NT2/D1 (cell line): Measurements from ENCODE around the gene SLC10A4.

Experiments
- DNase-seq: peaks from one replicate; pipeline ENCODE4 v3.0.0-alpha.2; 2011; ENCODE audit warnings: low read depth, low spot score
- H3K27me3 ChIP-seq: 2 replicates; pipeline ENCODE4 v1.6.0; 2011; ENCODE audit warnings: mild to moderate bottlenecking; ENCODE audit not compliant: insufficient read length, insufficient read depth
- H3K36me3 ChIP-seq: 2 replicates; pipeline ENCODE4 v1.6.1; 2011; ENCODE audit warnings: mild to moderate bottlenecking, low read length, mixed read lengths; ENCODE audit not compliant: insufficient read depth, insufficient read length
- H3K4me1 ChIP-seq: 2 replicates; pipeline ENCODE4 v1.5.1; 2011; ENCODE audit not compliant: insufficient read depth, insufficient read length
- H3K4me3 ChIP-seq: 2 replicates; pipeline ENCODE4 v1.5.1; 2011; ENCODE audit warnings: low read depth; ENCODE audit not compliant: insufficient read length
- H3K9ac ChIP-seq: 2 replicates; pipeline ENCODE4 v1.6.0; 2011; ENCODE audit warnings: low read depth; ENCODE audit not compliant: insufficient read length
- H3K9me3 ChIP-seq: 2 replicates; pipeline ENCODE4 v1.5.1; 2011; ENCODE audit warnings: mild to moderate bottlenecking, low read length; ENCODE audit not compliant: insufficient read depth
- SUZ12 ChIP-seq: IDR thresholded peaks from 2 replicates; pipeline ENCODE4 v1.6.1; 2011; ENCODE audit not compliant: insufficient read length, insufficient read depth; ENCODE audit errors: extremely low read depth
- YY1 ChIP-seq: IDR thresholded peaks from 2 replicates; pipeline ENCODE4 v1.6.1; 2011; ENCODE audit not compliant: insufficient read length, insufficient read depth
- ZNF274 ChIP-seq: IDR thresholded peaks from 2 replicates; pipeline ENCODE4 v1.6.1; 2011; ENCODE audit warnings: mild to moderate bottlenecking, low read depth, low read length

Gene SLC10A4

GRCh38 chr4:48454591-48454990 is 28.6 kb upstream of the SLC10A4 start:
- Histone ChIP-seq H3K4me1 (no peaks in the 10 kb centered on the region), H3K36me3 (no peaks in the 10 kb centered on the region), H3K4me3 (no peak overlapping the region), H3K9me3 (no peaks in the 10 kb centered on the region), H3K27me3 (no peaks in the 10 kb centered on the region), H3K9ac (no peak overlapping the region)
- TF ChIP-seq SUZ12 (no peak), ZNF274 (no peak), YY1 (no peak)
- no peak for DNase-seq

DNA sequence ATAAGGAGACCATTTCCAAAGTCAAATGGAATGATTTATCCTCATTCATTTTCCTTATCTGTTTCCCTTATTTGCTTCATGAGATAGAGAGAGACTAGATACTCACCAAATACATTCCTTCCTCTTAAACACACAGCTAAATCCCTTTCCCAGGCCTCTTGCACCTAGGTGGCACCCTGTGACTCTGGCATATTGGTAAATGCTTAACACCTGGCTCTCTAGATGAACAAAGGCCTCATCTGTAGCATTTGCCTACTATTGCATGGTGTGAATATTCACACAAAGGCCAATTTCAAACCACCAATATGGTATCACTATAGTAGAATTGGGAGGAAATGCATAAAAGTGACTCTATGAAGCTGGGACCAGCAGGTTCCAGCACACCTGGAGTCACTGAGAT is 22.1 kb upstream of the SLC10A4 start:
- H3K27me3 ChIP-seq, result no peaks in the 10 kb centered on the region
- no peaks in the 10 kb centered on the region for H3K9me3 ChIP-seq
- no peaks in the 10 kb centered on the region for H3K36me3 ChIP-seq
- H3K4me3 ChIP-seq, result no peak overlapping the region
- DNase-seq, result no peak
- H3K9ac ChIP-seq, result no peak overlapping the region
- TF ChIP-seq SUZ12 (no peak), ZNF274 (no peak), YY1 (no peak)
- H3K4me1 ChIP-seq, result no peaks in the 10 kb centered on the region

- no peaks in the 10 kb centered on the region for H3K36me3 ChIP-seq
- no peaks in the 10 kb centered on the region for H3K27me3 ChIP-seq
- H3K4me1 ChIP-seq, result no peaks in the 10 kb centered on the region
- DNase-seq, result no peak
- TF ChIP-seq SUZ12 (no peak), YY1 (no peak), ZNF274 (no peak)
- no peak overlapping the region for H3K9ac ChIP-seq
- no peak overlapping the region for H3K4me3 ChIP-seq
- H3K9me3 ChIP-seq, result no peaks in the 10 kb centered on the region
Observed at GRCh38 chr4:48462363-48462762, 20.8 kb upstream of the SLC10A4 start.

DNA sequence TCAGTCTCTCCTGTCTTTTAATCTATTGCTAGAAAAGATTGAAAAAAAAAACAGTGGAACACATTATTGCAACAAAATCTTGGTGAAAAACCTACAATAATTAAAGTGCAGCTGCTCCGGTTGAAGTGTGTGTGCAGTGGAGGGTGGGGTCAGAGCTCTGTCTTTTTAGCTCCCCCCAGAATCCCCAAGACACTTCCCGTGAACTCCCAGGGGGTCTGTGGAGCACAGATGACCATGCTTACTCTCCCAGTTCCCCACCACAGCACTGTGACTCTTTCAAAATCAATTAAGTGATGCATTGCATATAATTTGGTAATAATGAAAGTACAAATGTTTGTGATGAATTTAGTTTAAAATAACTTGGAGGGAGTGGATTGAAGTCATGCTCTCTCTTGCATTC is 15.7 kb upstream of the SLC10A4 start:
- H3K36me3 ChIP-seq, result no peaks in the 10 kb centered on the region
- H3K9ac ChIP-seq, result no peak overlapping the region
- no peaks in the 10 kb centered on the region for H3K4me1 ChIP-seq
- no peaks in the 10 kb centered on the region for H3K27me3 ChIP-seq
- DNase-seq, result no peak
- H3K4me3 ChIP-seq, result no peak overlapping the region
- TF ChIP-seq SUZ12 (no peak), ZNF274 (no peak), YY1 (no peak)
- H3K9me3 ChIP-seq, result no peaks in the 10 kb centered on the region

DNA sequence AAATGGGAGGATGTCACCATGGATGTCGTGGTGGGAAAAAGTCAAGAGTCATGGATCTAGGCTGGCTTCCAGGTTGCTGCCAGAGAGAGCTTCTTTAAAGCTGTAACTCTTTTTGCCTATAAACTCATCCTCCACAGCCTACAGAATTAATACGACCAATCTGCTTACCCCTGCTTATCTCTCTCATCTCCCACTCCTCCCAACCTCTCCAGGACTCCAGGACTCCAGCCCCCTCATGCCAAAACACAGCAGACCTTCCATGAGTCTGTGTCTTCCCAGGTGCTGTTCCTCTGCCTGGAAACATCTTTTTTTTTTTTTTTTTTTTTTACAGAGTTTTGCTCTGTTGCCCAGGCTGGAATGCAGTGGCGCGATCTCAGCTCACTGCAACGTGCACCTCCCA is 15.3 kb upstream of the SLC10A4 start:
- no peak overlapping the region for H3K9ac ChIP-seq
- TF ChIP-seq ZNF274 (no peak), YY1 (no peak), SUZ12 (no peak)
- H3K9me3 ChIP-seq, result no peaks in the 10 kb centered on the region
- H3K4me1 ChIP-seq, result no peaks in the 10 kb centered on the region
- DNase-seq, result no peak
- no peaks in the 10 kb centered on the region for H3K36me3 ChIP-seq
- no peaks in the 10 kb centered on the region for H3K27me3 ChIP-seq
- no peak overlapping the region for H3K4me3 ChIP-seq

DNA sequence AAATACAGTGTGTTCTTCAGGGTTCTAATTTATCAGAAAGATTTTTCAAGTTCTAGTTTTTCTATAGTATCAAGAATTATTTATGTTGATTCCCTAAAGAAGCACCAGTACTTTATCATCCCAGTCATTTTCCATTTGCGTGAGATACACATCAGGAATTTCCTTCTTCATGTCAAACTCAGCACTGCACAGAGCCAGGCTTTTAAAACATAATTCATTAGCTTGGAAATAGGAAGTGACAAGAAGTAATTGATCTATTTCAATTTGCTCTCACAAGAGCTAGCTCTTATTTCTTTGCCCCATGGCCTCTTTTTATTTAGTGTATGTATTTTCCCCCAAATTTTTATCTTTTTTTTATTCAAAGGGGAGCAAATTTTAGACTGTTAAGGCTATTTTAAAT is 13.0 kb upstream of the SLC10A4 start:
- H3K9me3 ChIP-seq, result no peaks in the 10 kb centered on the region
- TF ChIP-seq ZNF274 (no peak), YY1 (no peak), SUZ12 (no peak)
- DNase-seq, result no peak

GRCh38 chr4:48470570-48470969 is 12.6 kb upstream of the SLC10A4 start:
- H3K4me1 ChIP-seq, result no peaks in the 10 kb centered on the region
- TF ChIP-seq SUZ12 (no peak), YY1 (no peak)
- no peak overlapping the region for H3K9ac ChIP-seq
- no peaks in the 10 kb centered on the region for H3K9me3 ChIP-seq
- H3K27me3 ChIP-seq, result no peaks in the 10 kb centered on the region
- no peak for DNase-seq
- H3K4me3 ChIP-seq, result no peak overlapping the region
- no peaks in the 10 kb centered on the region for H3K36me3 ChIP-seq

More for the DNA sequence above, 13.0 kb upstream of the SLC10A4 start:
- no peaks in the 10 kb centered on the region for H3K4me1 ChIP-seq
- no peak overlapping the region for H3K4me3 ChIP-seq
- no peaks in the 10 kb centered on the region for H3K27me3 ChIP-seq
- H3K36me3 ChIP-seq, result no peaks in the 10 kb centered on the region
- no peak overlapping the region for H3K9ac ChIP-seq

DNA sequence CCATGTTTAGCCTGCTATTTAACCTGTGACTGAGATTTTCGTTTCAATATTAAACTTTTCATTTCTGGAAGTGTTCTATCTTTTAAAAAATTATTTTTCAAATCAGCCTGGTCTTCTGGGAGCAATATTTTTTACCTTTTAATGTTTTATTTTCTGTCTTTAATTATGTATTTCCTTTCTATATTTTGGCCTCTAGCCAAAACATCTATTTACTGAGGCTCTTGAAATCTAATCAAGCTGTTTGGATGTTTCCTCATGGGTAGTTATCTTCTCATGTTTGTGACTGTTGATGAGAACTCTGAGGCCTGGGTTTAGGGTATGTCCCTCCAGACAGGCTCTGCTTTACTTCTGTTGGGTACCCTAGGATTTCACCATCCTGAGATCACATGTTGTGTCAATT is 10.3 kb upstream of the SLC10A4 start:
- no peak for TF ChIP-seq YY1
- TF ChIP-seq SUZ12, result no peak
- no peak for TF ChIP-seq ZNF274
- no peak overlapping the region for H3K4me3 ChIP-seq

More for the DNA sequence above, 10.3 kb upstream of the SLC10A4 start:
- H3K4me1 ChIP-seq, result no peaks in the 10 kb centered on the region
- no peak for DNase-seq
- H3K9ac ChIP-seq, result no peak overlapping the region
- no peaks in the 10 kb centered on the region for H3K9me3 ChIP-seq
- no peaks in the 10 kb centered on the region for H3K27me3 ChIP-seq
- no peaks in the 10 kb centered on the region for H3K36me3 ChIP-seq
